HG03064 (cell line): ENCODE data around the gene DNAH5.

ENCODE experiments used
- ATAC-seq: cut with Tn5 transposase; IDR thresholded peaks from one replicate; pipeline ENCODE4 v1.9.1; 2021; ENCODE audit warnings: low read depth; ENCODE audit not compliant: unreplicated experiment

DNAH5 gene

DNA sequence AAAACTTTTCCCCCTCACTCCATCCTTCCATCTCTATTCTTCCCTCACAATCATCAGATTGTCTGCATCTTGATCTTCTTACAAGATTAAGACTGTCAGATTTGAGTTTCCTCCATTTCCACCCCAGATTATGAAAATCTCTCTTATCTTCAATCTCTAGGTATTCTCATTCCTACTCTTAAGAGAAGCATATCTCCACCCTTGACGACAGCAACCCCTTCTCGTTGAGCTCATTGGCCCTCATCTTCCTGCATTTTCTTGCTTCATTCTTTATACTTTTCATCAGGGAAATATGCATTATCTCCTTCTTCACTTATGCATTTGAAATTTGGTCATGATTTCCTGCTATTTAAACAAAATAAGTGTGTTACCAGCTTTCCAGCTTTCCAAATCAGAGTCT is 301.3 kb downstream of the DNAH5 start:
- no peak for ATAC-seq
